NCI-H524 (cell line): ENCODE results near the gene LBH.
A peak's percentile ranks its signal among the peaks of the same experiment; 100 is the strongest.

Experiments
- DNase-seq, 2 experiments: peaks; one replicate each; lab custom pipeline; 2025; lab: John Stamatoyannopoulos, UW

The LBH gene

DNA sequence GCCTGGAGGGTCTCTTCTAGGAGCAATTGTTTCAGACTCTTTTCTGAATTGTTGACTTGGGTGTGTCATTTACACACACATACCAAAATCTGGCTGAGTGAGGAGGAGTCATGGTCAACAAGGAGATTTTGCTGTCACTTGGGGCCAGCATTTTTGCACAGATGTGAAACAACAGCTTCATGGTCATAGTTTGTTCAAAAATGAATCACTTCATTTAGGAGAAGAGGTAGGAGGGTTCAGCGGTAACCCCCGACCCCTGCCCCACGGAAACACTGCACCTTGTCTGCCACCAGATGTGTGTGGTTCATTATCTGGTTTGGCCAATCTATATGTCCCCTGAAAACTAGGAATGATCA, 42.2 kb downstream of the LBH start:
- no peak for DNase-seq

DNA sequence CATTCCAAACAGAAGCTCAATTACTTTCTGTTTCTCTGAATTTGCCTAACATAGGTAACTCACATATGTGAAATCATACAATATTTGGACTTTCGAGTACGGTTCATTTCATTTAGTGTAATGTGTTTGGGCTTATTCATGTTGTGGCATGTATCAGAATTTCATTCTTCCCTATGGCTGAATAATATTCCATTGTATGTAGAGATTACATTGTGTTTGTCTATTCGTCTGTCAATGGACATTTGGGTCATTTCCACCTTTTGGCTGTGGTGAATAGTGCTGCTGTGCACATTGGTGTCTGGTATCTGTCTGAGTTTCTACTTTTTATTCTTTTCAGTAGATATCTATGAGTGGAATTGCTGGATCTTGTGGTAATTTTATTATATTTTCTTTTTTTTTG, 43.9 kb downstream of the LBH start:
- no peak for DNase-seq

DNA sequence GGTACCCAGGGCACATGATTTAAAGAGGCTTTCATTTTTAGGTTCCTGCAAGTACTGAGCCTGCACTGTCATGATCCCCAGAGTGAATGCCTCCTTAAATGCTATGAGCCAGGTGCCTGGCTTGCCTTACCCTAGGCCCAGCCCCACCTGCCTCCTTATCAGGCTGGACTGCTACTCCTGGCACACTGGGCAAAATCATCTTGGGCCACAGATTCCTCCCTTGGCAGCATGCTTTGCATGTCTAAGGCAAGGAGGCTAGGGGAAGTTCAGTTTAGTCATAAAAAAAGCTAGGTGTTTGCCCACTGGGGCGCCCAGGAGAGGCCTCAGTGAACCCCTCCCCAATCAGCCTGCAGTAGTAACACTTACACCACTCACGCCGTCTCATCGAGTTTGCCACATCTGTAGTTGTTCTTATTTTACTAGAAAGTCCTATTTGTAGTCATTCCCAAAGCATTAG, 45.1 kb downstream of the LBH start:
- DNase-seq, result no peak

DNA sequence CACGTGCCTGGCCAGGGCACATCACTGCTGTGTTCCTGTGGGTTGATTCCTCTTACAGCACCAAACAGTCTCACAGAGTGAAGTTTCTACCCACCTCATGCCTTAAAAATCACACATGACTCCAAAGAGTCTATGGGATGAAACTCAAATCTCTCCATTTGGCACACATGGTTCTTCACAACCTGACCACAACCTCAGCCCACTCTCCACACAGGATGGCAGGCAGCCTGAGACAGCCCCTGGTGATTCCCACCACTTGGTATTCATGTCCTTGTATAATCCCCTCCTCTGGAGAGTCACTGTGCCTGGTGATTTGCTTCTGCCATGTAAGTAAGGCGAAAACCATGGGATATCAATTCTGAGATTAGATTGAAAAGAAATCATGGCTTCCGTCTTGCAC, 46.2 kb downstream of the LBH start:
- no peak for DNase-seq

DNA sequence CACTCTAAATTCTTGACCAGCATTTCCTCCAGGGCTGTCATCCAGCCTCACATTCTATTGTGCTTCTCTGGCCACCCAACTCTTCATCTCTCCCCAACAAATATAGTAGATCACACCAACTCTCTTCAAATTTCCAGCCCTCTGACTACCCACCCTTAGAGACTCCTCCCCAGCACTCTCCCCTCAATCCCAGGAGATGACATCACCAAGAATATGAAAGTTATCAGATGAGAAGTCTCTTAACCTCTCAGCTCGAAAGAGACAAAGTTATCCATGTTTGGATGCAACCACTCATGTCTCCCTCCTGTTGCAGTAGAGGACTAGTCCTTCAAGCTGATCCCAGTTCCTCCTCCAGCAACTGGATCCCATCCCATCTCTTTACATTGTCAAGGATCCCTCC, 47.1 kb downstream of the LBH start:
- DNase-seq, result no peak

DNA sequence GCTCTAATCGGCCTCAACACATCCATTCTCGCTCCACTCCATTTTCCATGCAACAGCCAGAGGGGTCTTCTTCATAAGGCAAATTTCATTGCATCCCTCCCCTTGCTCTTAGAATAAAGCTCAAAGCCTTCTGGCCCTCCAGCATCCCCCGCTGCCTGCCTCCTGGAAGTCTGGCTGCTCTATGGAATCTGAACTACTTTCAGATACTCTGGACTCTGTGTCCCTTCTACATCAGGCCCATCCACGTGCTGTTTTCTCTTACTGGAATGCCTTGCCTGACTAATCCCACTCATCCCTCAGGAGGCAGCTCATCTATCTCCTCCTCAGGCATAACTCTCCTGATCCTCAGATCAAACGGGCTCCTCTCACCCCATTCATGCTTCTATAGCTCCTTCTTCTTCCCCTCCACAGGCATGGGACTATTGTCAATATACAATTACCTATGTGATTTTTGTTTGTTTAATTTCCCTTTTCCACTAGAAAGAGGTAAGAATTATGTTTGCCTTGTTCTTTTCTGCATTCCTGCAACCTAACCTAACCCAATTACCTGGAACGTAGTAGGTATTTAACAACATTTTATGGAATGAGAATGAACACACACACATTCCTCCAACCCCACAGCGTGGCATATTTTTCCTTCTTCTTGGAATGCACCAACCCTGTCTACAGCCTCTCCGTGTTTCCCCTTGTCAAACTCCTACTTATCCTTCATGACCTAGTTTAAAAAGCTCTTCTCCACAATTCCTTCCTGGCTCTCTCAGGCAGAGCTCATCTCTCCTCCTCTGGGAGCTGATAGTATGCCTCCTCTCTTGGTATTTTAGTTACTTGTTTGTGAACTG, 49.5 kb downstream of the LBH start:
- no peak for DNase-seq

DNA sequence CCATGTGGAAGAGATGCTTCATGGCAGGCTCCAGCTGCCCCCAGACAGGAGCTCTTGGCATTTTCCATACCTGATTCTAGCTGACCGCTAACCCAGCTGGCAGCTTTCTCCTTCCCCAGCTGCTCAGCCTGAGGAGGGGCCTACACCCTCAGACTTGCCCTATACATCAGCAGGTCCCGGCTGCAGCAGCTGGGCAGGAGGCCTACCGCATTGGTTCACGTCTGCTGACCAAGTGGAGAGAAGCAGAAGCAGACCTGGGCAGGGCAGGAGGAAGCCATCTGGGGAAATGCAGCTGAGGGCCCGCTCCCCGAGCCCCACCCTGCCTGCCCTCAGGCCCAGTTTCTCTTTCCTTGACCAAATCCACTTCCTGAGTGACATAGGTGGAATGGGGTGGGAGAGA, 50.7 kb downstream of the LBH start:
- no peak for DNase-seq

DNA sequence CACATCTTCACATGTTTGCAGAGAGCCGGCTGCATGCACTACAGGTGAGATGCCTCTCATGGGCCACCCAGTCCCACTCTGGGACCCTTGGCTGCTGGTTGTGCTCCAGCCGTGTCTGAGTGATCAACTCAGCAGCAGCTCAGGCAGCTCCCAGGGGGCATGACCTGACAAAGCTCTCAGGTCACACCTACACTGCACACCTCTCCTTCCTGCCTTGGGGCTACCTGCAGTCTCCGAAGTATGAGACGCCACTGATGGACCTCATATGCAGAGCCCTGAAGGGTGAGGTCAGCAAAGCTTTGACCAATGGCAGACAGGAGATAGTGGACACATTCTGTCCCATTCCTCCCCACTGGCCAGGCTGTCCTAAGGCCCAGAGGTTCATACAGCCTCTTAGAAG, 51.4 kb downstream of the LBH start:
- DNase-seq, result no peak

DNA sequence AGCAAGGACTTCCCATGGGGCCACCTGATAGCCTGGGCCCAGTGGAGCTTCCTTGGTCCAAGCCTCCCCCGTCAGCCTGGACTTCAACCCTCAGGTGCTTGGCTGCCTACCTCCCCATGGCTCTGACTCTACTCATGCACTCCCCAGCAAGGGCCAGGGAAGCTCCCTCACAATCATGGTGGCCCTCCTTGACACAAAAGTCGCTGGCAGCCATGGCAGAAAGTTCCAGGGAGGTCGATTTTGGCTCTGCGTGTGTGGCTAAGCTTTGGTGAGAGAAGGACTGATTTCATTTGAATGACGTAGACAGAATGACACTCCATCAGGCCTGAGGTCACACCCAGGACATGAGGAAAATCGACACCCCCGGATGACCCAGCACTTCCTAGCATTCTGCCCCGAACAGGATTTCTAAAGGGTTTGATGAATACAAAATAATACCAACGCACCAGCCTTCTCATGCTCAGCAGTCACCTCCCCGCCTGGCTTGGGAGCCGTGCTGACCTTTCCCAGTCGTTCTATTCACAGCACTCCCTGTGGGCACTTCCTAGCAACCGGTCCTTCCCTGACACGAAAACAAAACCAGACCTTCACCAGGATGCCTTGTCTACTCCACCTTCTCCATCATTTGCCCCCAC, 52.7 kb downstream of the LBH start:
- no peak for DNase-seq

DNA sequence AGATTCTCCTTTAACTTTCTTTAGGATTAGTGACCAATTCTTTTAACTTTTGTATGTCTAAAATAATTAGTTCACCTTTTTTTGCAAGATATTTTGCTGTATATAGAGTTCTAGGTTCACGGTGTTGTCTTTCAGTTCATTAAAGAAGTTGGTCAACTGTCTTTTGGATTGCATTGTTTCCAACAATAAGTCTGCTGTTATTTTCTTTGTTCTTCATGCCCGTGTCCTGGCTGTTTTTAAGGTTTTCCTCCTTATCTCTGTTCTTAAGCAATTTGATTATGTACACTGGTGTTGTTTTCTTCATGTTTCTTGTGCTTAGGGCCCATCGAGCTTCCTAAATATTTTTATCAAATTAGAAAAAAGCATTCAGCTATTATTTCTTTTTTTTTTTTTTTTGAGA, 54.4 kb downstream of the LBH start:
- no peak for DNase-seq

DNA sequence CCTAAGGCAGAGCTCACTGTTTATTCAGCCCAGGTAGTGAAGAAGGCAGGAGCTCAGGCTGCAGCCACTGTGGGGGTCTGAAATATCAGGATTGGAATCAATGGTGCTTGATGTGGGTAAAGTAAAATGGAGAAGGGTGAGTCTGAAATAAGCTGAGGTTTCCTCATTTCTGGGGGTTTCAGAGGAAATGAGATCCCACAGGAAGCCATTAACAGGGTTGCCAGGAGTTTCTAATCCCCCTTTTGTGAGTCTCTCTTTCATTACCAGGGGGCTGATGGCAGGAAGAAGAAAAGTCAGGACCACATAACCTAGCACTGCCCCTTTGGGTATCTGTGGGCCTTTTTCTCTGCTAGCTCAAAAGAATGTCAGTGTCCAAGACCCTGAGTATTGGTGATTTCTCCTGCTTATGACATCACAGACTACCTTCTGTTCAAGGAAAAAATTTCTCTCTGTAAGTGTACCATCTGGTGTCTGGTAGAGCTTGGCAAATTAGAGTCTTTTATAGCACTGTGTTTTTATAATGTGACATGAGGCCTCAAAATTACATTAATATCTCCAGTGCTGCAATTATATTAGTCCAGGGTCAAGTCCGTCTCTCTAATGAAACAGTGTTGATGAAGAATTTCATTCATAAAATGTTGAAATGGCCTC, 56.0 kb downstream of the LBH start:
- DNase-seq, result peak; percentile 41 to 81

DNA sequence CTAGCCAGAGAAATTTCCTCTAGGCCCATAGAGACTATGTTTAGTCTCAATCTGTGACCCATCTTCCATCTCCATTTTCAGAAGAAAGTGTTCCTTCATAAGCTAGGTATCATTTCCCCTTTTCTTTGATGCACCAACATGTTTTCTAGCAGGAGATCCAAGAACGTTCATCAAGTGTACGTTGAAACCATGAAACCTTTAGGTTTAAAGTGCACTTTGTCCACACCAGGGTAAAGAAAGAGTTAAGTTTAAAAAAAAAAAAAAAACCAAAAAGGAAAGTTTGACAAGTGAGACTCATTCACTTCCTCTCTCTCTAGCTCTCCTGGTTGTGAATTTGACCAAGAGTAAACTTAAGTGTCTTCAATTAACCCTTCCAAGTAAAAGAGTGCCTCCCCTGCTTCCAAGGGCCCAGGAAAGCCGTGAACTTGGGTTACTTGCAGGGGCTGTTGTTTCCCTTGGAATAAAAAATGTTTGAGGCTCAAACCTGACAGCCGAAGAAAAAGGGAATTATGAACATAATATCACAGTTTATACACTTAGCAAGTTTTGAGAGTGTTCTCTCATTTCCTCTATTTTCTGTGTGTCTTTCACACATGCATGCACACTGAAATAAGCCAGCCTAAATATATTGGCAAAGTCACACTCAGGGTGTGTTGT, 56.7 kb downstream of the LBH start:
- no peak for DNase-seq

DNA sequence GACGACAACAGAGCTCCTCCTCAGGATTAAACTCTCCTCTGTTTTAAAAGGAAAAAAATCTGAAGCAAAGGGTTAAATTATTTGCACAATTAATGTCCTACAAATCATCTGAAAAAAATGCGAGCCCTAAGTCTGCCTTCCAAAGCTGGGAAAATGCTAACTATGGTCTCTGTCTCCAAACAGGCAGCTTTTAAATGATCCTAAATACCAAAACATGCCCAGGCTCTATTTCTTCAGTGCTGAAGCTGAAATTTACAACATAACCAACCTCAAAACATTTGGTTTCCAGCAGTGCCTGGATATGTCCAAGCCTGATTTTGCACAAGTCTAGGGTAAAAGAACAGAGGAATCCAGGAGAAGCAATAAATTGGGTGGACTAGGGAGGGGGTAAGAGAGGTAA, 57.2 kb downstream of the LBH start:
- no peak for DNase-seq

DNA sequence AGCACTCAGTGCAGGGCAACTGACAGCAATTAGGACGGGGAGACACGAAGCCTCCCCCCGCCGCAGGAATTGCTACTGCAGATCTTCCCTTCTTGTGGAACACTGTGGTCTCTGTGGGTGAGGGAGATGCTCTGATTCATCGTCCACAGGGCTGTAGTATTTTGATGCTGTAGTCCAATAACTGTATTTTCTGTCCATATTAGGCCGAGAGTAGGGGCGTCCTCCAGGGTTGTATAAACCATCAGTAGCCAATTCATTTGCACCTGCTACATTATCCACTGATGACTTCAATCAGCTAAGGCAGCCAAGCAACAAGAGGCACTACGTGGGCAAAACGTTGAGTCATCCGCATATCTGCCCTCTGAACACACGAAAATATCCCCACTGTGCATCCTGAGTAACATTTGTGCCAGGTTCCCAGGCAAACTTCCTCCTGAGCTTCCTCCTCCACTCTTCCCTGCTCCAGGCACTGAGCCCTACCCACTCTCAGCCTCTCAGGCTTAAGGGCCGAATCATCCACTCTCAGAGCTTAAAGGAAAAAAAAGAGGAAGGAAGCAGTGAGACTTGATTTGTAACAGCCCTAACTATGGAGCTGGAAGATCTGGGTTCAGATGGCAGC, 62.1 kb downstream of the LBH start:
- no peak for DNase-seq

DNA sequence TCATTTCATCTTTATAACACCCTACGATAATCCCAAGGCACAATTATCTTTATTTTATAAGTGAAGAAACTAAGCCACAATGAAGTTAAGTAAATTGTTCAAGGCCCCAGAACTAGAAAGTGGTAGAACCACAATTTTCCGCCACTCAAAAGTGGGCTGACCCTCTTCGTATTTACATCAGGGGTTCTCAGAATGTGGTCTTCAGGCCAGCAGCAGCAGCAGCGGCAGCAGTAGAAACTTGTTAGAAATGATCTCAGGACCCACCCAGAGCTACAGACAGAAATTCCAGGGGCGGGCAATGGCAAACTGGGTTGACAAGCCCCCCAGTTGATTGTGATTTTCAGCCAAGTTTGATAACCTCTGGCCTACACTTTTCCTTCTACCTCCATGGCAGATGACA, 62.8 kb downstream of the LBH start:
- DNase-seq, result no peak

DNA sequence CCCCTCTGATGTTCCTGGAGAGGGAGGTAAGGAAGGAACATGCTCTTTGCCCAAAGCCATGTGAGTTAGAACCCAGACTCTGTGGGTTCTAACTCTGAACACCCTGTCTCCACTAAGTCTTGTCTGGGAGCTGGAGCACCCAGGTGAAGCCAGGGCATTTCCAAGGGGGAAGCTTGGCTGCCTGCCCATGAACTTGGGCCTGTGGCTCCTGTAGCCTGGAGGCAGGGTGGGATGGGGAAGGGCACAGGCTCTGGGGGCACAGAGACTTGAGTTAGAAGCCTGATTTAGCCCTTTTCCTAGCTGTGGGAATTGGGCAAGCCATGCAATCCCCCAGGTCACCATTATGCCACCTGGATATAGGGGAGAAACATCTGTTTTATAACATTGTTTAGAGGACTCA, 65.2 kb downstream of the LBH start:
- DNase-seq, result no peak

DNA sequence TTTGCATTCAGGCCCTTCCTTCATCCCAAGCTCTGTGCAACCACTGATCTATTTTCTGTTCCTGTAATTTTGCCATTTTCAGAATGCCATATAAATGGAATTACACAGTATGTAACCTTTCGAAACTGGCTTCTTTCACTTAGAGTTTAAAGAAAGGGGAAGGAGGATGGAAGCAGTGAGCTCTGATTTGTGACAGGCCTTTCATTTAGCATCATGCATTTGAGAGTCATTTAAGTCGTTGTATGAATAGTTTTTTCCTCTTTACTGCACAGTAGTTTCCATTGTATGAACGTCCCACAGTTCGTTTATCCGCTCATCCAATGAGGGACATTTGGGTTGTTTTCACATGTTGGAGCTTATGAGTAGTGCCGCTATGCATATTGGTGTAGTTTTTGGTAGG, 67.0 kb downstream of the LBH start:
- no peak for DNase-seq

DNA sequence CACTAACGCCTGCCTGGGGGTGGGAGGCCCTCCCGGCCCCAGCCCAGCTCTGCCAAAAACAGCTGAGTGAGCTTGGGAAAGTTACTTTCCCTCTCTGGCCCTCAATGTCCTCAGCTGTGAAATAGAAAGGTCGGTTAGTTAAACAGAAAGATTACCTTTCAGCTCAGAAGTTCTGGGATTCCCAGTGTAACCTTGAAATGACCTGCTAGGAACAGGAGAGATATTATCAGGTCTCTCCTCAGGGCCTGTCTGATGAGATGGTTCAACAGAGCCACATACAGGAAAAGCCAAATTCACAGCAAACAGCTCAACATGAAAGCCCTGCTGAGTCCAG, 68.8 kb downstream of the LBH start:
- DNase-seq, result no peak

DNA sequence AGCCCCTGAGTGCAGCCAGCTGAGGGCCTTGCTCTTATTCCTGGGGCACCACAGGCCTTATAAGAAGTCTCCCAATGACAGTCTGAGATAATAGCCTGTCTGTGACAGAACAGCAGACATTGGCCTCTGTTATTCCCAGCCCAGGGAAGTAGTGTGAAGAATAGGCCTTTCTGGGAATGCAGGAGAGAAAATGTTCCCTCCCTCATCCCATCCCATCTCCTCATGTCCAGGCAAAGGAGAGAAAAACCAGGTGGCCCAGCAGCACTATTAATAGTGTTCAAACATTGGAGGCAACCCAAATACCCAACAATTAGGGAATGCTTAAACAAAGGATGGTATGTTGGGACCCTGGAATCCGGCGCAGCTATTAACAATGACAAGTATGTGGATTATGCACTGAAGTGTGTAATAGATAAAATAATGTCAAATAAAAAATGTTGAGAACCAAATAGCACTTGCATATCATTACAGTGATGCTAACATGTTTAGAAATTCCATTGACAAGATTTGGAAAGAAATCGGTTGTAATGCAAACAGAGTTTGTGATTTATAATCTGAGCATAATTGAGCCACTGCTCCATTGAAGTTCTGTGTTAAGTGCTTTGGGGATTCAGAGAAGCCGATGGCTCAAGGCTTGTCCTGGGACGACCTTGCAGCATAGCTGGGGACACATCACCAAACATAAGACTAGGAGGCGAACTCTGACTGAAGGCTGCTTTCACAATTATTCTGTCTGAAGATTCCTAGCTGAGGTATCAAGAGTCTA, 69.3 kb downstream of the LBH start:
- DNase-seq, result no peak

DNA sequence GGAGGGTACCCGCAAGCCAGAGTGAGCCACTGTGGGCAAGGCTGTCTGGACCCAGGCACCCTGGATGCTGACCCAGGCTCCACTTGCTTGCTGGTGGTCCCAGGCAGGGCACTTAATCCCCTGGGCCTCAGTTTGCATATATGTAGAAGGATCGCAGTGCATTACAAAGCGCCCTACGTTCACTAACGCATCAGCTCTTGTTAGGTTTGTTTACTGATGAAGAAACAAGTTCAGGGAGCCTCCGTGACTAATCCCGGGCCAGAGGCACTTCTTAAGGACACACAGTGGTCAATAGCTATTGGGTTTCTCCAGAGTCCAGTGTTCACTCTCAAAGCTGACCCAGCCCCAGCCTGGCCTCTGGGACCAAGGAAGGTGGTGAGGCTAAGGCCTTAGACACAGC, 70.2 kb downstream of the LBH start:
- no peak for DNase-seq

DNA sequence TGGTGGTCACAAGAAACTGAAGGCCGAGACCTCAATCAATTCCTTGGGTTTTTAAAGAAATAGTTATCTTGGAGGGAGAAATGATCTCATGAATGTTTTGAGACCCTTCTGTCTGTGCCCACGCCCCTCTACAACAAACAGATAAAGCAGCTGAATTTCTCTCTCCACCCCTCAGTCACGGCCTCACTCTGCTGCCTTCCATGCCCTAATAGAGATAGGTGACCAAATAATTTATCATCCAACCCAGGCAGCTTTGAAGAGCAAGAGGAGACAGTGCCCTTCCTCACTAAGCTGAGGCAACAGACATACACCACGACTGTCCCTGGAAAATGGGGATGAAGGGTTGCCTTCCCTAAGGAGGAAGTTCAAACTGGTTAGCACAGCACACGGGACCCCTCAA, 71.2 kb downstream of the LBH start:
- DNase-seq, result no peak

DNA sequence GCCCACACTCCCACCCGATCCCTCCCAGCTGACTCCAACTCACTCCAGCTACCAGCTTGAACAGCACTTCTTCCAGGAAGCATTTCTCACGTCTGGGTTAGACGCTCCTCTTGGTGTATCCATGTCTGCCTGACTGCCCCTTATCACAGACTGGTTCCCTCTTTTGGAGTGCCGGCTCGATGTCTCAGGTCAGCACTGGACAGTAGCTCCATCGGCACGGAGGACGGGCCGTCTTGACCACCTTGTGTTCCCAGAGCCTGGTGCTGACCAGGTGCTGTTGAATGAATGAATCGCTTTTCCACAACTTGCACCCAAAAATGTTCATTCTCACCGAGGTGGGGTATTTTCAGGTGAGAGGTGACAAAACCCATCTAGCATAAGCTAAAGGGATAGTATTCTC, 71.8 kb downstream of the LBH start:
- DNase-seq, result no peak
